ENCODE measurements around the gene ZNF670.
"Not testable (repeated sequence)": the region's sequence is repeated elsewhere in the genome, so short reads cannot be mapped to it uniquely, and the experiment has no call there.

ZNF670 gene

GRCh38 chr1:247078258-247079140 lies at the start of gene ZNF670:
ZNF670 (minus strand) TSS chr1:247078811; CDS start chr1:247078596, 215 bp downstream.
- peak; percentile 92 to 97 for DNase-seq

DNA sequence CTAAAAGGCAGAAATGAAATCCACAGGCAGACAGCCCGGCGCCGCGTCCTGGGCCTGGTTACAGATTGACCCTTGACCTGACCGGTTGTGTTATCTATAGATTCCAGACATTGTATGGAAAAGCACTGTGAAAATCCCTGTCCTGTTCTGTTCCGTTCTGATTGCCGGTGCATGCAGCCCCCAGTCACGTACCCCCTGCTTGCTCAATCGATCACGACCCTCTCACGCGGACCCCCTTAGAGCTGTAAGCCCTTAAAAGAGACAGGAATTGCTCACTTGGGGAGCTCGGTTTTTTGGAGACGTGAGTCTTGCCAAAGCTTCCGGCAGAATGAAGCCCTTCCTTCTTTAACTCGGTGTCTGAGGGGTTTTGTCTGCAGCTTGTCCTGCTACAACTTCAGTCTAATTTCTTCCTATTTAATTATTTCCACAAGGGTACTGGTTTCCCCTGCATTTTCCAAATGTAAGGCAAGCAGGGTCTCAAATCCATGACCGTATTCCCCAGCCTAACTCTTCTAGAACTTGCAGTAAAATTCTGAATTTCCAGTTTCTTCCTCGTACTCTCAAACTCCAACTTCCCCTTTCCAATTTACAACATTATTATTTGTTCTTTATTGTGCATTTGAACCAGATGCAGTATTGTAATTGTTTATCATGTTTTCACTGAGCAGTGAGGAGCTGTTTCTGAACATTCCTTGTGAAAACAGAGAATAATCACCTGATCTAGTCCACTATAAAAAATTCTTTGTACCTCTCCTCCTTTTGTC lies 49.1 kb upstream of the ZNF670 start:
- not testable (repeated sequence) for DNase-seq

DNA sequence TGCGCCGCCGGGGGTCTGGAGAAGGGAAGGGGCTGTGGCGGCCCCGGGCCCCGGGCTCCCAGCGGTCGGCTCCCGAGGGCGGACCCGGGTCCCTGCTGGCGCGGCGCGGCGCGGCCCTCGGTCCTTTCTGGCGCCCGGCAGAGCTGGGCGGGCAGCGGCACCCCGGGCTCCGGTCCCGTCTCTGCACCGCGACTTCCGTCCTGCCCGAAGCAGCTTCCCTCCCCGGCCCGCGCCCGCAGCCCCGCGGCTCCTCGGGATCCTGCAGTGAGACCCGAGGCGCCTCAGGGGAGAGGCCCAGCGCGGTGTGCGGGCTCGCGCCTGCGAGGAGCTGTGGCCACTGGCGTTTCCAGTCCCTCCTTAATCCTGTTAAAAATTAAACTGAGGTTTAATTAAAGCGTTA lies 48.0 kb upstream of the ZNF670 start:
- not testable (repeated sequence) for DNase-seq

GRCh38 chr1:247126166-247126565 lies 47.6 kb upstream of the ZNF670 start:
- DNase-seq = not testable (repeated sequence)

GRCh38 chr1:247121382-247121781 lies 42.8 kb upstream of the ZNF670 start:
- DNase-seq = no peak

- not testable (repeated sequence) for DNase-seq
These were observed 41.7 kb upstream of the ZNF670 start for GRCh38 chr1:247120408-247120668.

DNA sequence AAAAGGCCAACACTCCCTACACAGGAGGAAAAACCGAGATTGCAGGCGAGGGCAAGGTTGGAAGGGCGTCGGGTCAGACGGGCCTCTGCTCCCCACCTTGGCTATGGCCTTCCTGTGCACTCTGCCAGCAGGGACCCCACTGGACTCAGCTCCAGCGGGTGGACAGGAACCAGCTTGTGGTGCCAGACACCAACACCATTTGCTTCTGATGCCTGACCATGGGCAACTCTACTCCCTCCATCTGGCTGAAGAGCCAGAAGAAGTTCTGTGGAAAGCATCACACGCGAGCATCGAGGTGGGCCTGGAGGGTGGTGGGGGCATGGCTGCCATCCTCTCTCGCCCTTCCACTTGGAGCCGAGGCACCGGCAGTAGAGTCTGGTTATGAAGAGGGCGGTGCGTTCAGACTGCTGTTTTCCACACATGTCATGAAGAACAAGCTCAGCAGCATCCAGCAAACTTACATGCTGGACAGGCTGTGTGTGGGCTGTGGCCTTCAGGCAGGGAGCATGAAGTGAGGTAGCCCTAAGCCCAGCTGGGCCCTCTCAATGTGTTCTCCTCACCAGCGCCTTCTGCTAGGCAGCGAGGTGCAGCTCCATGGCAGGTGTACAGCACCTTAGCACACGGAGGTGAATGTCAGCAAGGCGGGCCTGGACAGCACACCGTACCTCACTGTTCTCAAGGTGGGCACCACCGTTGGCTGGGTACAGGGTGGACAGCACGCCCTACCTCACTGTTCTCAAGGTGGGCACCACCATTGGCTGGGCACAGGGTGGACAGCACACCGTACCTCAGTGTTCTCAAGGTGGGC lies 41.2 kb upstream of the ZNF670 start:
- no peak for DNase-seq

GRCh38 chr1:247118946-247119446 lies 40.4 kb upstream of the ZNF670 start:
- peak in 1 of 2 experiments; percentile 41 for DNase-seq

DNA sequence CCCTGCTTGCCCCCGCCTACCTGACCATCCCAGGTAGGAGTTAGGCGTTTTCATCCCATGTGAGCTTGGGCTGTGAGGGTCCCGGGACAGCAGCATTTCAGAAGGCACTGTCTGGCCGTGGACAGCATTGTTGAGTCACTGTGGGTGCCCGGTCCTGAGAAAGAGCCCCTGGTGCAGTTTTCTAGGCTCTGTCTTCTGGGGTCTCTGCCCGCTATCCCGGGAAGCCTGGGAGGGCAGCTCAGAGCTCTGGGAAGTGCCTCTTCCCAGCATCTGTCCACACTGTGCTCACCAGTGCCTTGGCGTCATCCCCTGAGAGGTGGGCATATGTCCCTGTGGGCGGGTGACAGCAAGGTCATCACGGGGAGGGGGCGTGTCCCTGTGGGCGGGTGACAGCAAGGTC lies 36.9 kb upstream of the ZNF670 start:
- DNase-seq = no peak

GRCh38 chr1:247115141-247115510 lies 36.5 kb upstream of the ZNF670 start:
- no peak for DNase-seq

- DNase-seq = no peak
These were observed 35.9 kb upstream of the ZNF670 start for GRCh38 chr1:247114351-247115140.

- DNase-seq = no peak
These were observed 35.2 kb upstream of the ZNF670 start for GRCh38 chr1:247113733-247114271.

DNA sequence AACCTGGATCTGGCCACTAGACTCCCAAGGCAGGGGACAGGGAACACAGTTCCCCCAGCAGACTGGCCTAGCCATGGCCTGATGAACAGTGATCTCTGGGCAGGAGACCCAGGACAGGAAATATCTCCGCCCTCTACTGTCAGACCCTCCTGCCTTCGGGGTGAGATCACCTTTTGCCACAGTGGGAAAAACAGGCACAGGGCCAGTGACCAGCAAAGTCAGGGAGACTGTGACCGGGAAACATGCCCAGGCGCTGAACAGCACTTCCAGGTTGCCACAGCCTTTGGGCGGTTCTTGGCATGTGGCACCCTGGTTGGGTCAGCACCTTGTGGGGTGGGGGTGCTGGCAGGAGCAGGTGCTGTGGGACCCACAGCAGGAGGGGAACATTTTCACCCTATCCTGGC lies 34.5 kb upstream of the ZNF670 start:
- no peak for DNase-seq

DNA sequence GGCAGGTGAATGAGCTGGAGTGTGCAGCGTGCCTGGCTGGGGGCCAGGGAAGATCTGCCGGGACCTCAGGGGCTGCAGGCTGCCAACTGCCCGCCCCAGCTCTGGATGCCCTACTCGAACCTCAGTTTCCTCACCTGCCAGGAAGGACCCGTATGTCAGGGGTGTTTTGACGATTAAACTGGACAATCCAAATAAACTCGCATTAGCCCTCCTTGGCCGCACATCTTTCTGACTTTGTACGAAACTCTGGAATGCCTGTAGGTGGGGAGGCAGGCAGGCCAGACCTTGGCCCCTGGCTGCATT lies 33.8 kb upstream of the ZNF670 start:
- no peak for DNase-seq

GRCh38 chr1:247111700-247112478 lies 33.3 kb upstream of the ZNF670 start:
- DNase-seq = peak in 1 of 2 experiments; percentile 28

- DNase-seq = no peak
These were observed 32.7 kb upstream of the ZNF670 start for GRCh38 chr1:247111259-247111699.

- DNase-seq = no peak
These were observed 32.1 kb upstream of the ZNF670 start for GRCh38 chr1:247110627-247111258.

DNA sequence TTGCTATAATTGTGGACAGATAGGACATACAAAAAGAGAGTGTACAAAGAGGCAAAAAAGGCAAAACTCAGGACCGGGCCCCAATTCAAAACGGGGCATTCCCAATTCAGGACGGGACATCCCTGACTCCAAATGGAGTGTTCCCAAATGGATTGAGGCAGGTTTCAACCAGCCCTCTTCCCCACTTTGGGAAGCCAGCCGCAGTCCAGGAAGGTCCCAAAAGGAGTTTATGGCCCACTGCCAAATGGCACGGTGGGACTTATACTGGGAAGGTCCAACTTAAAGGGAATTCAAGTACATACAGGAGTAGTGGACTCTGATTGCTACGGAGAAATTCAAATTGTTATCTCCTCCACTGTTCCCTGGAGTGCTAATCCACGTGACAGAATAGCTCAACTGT lies 29.1 kb upstream of the ZNF670 start:
- no peak for DNase-seq

DNA sequence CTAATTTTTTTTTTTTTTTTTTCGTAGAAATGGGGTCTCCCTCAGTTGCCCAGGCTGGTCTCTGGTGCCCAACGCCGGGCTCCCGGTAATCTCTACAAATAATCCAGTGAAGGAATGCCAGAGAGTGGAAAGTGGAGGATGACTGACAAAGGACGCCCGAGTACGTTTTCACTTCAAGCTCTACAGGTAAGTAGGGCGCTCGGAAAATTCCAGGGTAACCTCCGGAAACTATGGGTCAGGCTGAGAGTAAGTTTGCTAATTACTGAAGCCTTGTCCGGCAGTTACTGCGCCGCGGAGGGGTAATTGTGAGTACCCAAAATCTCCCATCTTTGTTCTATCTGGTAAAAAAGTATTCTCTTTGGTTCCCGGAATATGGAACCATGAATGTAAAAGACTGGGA lies 27.4 kb upstream of the ZNF670 start:
- DNase-seq = no peak

- no peak for DNase-seq
These were observed 26.4 kb upstream of the ZNF670 start for GRCh38 chr1:247104965-247105364.

Data from NCI-H524 (cell line).